Upper lobe of right lung (tissue), 1 donor: ENCODE results near the gene NFIX. TPM values are rescaled to one million over a fixed set of nuclear protein-coding genes. Genes with fewer than 3 reads are reported as not detected.

Source experiments
- ATAC-seq: fragments of 200-7000 bp; cut with Tn5 transposase; one replicate; pipeline ENCODE4 v1.9.1; 2020; ENCODE audit warnings: mild to moderate bottlenecking, moderate library complexity
- DNase-seq: peaks from one replicate; pipeline ENCODE4 v3.0.0-alpha.2; 2020
- H3K27ac ChIP-seq: fragments of 200-600 bp; one replicate; pipeline ENCODE4 v1.8.0; 2022
- H3K27me3 ChIP-seq: fragments of 200-600 bp; one replicate; pipeline ENCODE4 v1.8.0; 2022; ENCODE audit warnings: mild to moderate bottlenecking
- H3K36me3 ChIP-seq: fragments of 200-600 bp; one replicate; pipeline ENCODE4 v1.8.0; 2022
- H3K4me1 ChIP-seq: fragments of 200-600 bp; one replicate; pipeline ENCODE4 v1.8.0; 2022
- H3K4me3 ChIP-seq: fragments of 200-600 bp; one replicate; pipeline ENCODE4 v1.8.0; 2022; ENCODE audit warnings: mild to moderate bottlenecking
- H3K9me3 ChIP-seq: fragments of 200-600 bp; one replicate; pipeline ENCODE4 v1.8.0; 2022
- intact Hi-C: fragments of 100-400 bp; cut with DNase I; formaldehyde crosslinking; loops from one replicate; pipeline ENCODE4 v1.11.0; 2022
- total RNA-seq: library from RNA; stranded (reverse); fragmentation: NEBNext Ultra II Directional; extraction: Animal tissue kit (Norgen Biotek cat#: 25700); gene quantifications from one replicate; pipeline ENCODE4 v1.2.1, GENCODE V29; 2021
- TF ChIP-seq, protein P1 (sequence below): fragments of 200-600 bp; IDR thresholded peaks from one replicate; pipeline ENCODE4 v1.8.0; 2022; ENCODE audit warnings: antibody characterized with exemption
- donor health status: DM: no; HTN: yes; CAD: no; lungs with severe emphysema.

NFIX gene
- total RNA-seq, 1 donor from 2014 or later: 168 TPM

DNA sequence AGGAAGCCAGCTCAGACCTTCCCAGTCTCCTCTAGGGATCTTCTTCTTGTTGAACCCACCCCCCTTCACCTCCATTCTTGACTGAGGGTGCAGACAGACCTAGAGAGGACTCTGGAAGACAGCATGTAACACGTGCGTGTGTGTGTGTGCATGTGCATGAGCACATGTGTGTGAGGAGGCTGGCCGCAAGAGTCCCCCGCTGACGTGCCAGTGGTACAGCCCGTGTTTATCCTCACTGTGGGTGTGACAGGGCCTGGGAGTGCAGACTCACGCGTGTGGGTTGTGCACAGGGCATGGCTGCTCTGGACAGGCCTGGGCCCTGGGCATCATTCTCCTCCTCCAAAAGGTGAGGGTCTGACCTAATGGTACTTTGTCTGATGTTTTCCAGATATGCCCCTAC is 81.0 kb downstream of the NFIX start:
- intact Hi-C loops: no loop called here
- no peak for DNase-seq
- peaks cover 39% of the 10 kb centered on the region for H3K36me3 ChIP-seq
- no peaks in the 10 kb centered on the region for H3K9me3 ChIP-seq
- H3K27ac ChIP-seq: peak overlapping the region; percentile 51
- H3K4me3 ChIP-seq: no peak overlapping the region
- H3K27me3 ChIP-seq: no peaks in the 10 kb centered on the region
- peaks cover 44% of the 10 kb centered on the region for H3K4me1 ChIP-seq
- TF ChIP-seq, protein P1, sequence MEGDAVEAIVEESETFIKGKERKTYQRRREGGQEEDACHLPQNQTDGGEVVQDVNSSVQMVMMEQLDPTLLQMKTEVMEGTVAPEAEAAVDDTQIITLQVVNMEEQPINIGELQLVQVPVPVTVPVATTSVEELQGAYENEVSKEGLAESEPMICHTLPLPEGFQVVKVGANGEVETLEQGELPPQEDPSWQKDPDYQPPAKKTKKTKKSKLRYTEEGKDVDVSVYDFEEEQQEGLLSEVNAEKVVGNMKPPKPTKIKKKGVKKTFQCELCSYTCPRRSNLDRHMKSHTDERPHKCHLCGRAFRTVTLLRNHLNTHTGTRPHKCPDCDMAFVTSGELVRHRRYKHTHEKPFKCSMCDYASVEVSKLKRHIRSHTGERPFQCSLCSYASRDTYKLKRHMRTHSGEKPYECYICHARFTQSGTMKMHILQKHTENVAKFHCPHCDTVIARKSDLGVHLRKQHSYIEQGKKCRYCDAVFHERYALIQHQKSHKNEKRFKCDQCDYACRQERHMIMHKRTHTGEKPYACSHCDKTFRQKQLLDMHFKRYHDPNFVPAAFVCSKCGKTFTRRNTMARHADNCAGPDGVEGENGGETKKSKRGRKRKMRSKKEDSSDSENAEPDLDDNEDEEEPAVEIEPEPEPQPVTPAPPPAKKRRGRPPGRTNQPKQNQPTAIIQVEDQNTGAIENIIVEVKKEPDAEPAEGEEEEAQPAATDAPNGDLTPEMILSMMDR: no peak
- ATAC-seq: no peak

DNA sequence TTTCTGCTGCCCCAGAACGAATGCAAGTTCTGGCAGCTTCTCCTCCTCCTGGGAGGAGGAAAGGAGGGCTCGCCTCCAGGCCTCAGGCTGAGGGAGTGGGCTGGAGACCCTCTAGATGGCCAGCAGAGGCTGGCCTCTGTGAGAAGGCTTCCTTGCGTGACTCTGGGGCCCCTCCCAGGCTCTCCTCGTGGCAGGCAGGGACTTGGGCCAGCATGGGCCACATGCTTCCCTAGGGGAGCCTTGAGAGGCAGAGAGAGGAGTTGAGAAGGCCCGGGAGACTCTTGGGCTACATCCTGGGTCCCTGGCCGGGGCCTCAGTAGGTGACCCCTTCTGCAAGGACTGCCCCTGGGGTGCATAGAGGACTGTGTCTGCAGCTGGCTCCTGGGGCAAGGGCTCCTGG is 81.5 kb downstream of the NFIX start:
- DNase-seq: no peak
- TF ChIP-seq, protein P1: no peak
- Histone ChIP-seq H3K36me3 (peaks cover 39% of the 10 kb centered on the region), H3K27ac (peak overlapping the region; percentile 51), H3K4me1 (peaks cover 48% of the 10 kb centered on the region), H3K4me3 (no peak overlapping the region), H3K27me3 (no peaks in the 10 kb centered on the region), H3K9me3 (no peaks in the 10 kb centered on the region)
- intact Hi-C loops: no loop called here
- ATAC-seq: no peak

DNA sequence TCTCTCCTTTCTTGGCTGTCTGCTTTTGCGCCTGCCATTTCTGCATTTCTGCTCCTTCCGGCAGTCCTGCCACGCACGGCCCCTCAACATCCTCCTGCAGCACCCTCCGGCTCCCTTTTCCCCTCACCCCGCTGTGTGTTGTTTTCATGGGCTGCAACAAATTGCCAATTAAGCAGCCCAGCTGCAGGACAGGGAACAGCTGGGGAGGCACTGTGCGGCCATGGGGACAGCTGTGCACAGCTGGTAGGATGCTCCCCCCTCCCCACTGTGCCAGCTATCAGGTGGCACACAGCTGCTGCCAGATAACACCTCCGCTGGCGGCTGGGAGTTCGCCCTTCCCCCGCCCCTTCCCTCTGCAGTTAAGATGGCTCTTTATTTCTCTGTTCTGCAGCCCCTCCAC is 82.0 kb downstream of the NFIX start:
- H3K36me3 ChIP-seq: peaks cover 39% of the 10 kb centered on the region
- H3K27ac ChIP-seq: peak overlapping the region; percentile 51
- H3K4me1 ChIP-seq: peaks cover 49% of the 10 kb centered on the region
- TF ChIP-seq, protein P1: no peak
- DNase-seq (no peak), ATAC-seq (no peak)
- H3K27me3 ChIP-seq: no peaks in the 10 kb centered on the region
- H3K4me3 ChIP-seq: no peak overlapping the region
- intact Hi-C loops: no loop called here
- no peaks in the 10 kb centered on the region for H3K9me3 ChIP-seq

DNA sequence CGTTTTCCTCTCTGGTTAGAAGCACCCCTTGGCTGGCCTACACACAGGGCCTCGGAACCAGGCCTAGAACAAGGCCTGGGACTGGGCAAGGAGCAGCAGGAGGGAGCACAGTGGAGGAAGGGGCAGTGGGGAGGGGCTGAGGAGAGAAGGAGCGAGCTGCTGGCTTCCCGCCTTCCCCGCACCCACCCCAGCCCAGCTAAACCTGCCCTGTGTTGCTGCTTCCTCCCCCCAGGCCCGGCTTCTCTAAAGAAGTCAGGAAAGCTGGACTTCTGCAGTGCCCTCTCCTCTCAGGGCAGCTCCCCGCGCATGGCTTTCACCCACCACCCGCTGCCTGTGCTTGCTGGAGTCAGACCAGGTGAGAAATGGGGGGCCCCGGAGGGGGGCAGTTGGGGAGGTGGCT is 83.1 kb downstream of the NFIX start:
- DNase-seq: no peak
- peaks cover 37% of the 10 kb centered on the region for H3K36me3 ChIP-seq
- intact Hi-C loops: no loop called here

DNA sequence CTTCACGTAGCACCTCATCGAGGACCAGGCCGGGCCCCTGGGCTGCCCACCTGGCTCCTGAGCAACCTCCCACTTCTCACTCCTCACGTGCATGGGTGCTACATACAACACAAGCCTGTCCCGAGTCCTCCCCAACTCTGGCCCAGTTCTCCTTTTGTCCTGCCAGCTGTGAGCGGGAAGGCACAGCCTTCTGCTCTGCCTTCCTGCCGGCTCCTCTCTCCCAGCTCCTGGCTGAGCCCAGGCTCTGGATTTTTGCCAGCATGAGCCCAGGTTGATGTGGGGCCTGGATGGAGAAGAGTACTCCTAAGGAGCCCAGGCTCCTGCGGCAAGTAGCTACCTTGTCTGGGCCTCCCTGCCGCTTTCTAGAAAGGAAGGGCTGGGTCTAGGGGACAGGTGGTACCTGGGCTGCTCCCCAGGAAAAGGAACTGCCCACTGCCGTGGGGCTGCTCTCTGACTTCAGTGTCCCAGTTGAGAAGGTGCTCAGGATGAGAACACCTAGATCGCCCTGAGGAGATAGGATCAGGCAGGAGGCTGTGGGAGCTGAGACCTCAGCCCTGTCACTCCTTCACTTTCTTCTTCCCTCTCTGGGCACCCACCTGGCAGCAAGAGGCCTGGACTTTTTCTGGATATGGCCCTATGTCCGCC is 83.7 kb downstream of the NFIX start:
- DNase-seq: no peak
- peak; percentile 23 for ATAC-seq
- Histone ChIP-seq H3K27me3 (no peaks in the 10 kb centered on the region), H3K9me3 (no peaks in the 10 kb centered on the region), H3K4me1 (peaks cover 49% of the 10 kb centered on the region), H3K27ac (peak overlapping the region; percentile 60), H3K4me3 (no peak overlapping the region), H3K36me3 (peaks cover 37% of the 10 kb centered on the region)
- intact Hi-C loops: no loop called here
- TF ChIP-seq, protein P1: no peak

More for the DNA sequence above, 83.1 kb downstream of the NFIX start:
- Histone ChIP-seq H3K4me1 (peaks cover 49% of the 10 kb centered on the region), H3K27ac (peak overlapping the region; percentile 60), H3K4me3 (no peak overlapping the region), H3K9me3 (no peaks in the 10 kb centered on the region), H3K27me3 (no peaks in the 10 kb centered on the region)
- no peak for ATAC-seq
- TF ChIP-seq, protein P1: no peak
